Measurements from ENCODE around the gene FHIT.

Gene FHIT

GRCh38 chr3:60187343-60187742 lies 1063.9 kb downstream of the FHIT start:
- no peak overlapping the region for H3K4me3 ChIP-seq (ENCODE audit: low read length)

GRCh38 chr3:60186359-60186758 lies 1064.9 kb downstream of the FHIT start:
- no peak overlapping the region for H3K9ac ChIP-seq (ENCODE audit: low read length)
- H4K8ac ChIP-seq (ENCODE audit: low read depth, low read length) = no peak overlapping the region
- H3K79me2 ChIP-seq (ENCODE audit: control insufficient read depth, insufficient read depth, low read length) = no peaks in the 10 kb centered on the region
- WGBS (ENCODE audit: extremely low coverage, insufficient coverage, low lambda C conversion rate) = no CpG with 5 or more reads among the region's 4 CpGs
- no peak overlapping the region for H3K4me3 ChIP-seq (ENCODE audit: low read length)
- H3K27ac ChIP-seq (ENCODE audit: low read depth, low read length) = no peak overlapping the region
- H3K18ac ChIP-seq (ENCODE audit: low read length) = no peak overlapping the region
- no peak overlapping the region for H3K4me2 ChIP-seq (ENCODE audit: low read length)
- H3K4ac ChIP-seq (ENCODE audit: low read depth, low read length) = no peak overlapping the region
- H3K36me3 ChIP-seq (ENCODE audit: control insufficient read depth, insufficient read depth, low read length) = no peaks in the 10 kb centered on the region
- no peaks in the 10 kb centered on the region for H3K4me1 ChIP-seq (ENCODE audit: control insufficient read depth, low read depth, low read length)
- H2AK5ac ChIP-seq (ENCODE audit: low read length) = no peak overlapping the region
- no peaks in the 10 kb centered on the region for H3K27me3 ChIP-seq (ENCODE audit: insufficient read depth, low read length, poor library complexity)
- H2BK120ac ChIP-seq (ENCODE audit: low read depth, low read length) = no peak overlapping the region
- H2BK15ac ChIP-seq (replicated peaks; ENCODE audit: low read depth) = no peak overlapping the region
- no peaks in the 10 kb centered on the region for H3K79me1 ChIP-seq (ENCODE audit: low read length)
- H2BK5ac ChIP-seq (ENCODE audit: low read length) = no peak overlapping the region
- no peak overlapping the region for H3K56ac ChIP-seq (ENCODE audit: low read length)
- no peak overlapping the region for H4K5ac ChIP-seq (ENCODE audit: low read length)
- DNase-seq = no peak
- no peak overlapping the region for H3K23ac ChIP-seq (ENCODE audit: low read length)

More at GRCh38 chr3:60187343-60187742, 1063.9 kb downstream of the FHIT start:
- Histone ChIP-seq H3K23ac (ENCODE audit: low read length) (no peak overlapping the region), H3K56ac (ENCODE audit: low read length) (no peak overlapping the region), H2BK5ac (ENCODE audit: low read length) (no peak overlapping the region), H2BK15ac (replicated peaks; ENCODE audit: low read depth) (no peak overlapping the region), H3K4me2 (ENCODE audit: low read length) (no peak overlapping the region), H3K27me3 (ENCODE audit: insufficient read depth, low read length, poor library complexity) (no peaks in the 10 kb centered on the region), H3K27ac (ENCODE audit: low read depth, low read length) (no peak overlapping the region), H3K4me1 (ENCODE audit: control insufficient read depth, low read depth, low read length) (no peaks in the 10 kb centered on the region), H3K4ac (ENCODE audit: low read depth, low read length) (no peak overlapping the region), H3K79me1 (ENCODE audit: low read length) (no peaks in the 10 kb centered on the region), H3K36me3 (ENCODE audit: control insufficient read depth, insufficient read depth, low read length) (no peaks in the 10 kb centered on the region), H4K8ac (ENCODE audit: low read depth, low read length) (no peak overlapping the region), H2BK120ac (ENCODE audit: low read depth, low read length) (no peak overlapping the region), H3K79me2 (ENCODE audit: control insufficient read depth, insufficient read depth, low read length) (no peaks in the 10 kb centered on the region), H2AK5ac (ENCODE audit: low read length) (no peak overlapping the region), H3K18ac (ENCODE audit: low read length) (no peak overlapping the region), H3K9ac (ENCODE audit: low read length) (no peak overlapping the region), H4K5ac (ENCODE audit: low read length) (no peak overlapping the region)
- peak; percentile 16 for DNase-seq
- WGBS (ENCODE audit: extremely low coverage, insufficient coverage, low lambda C conversion rate) = no CpG with 5 or more reads among the region's 4 CpGs

- no peak overlapping the region for H2AK5ac ChIP-seq (ENCODE audit: low read length)
- no peaks in the 10 kb centered on the region for H3K27me3 ChIP-seq (ENCODE audit: insufficient read depth, low read length, poor library complexity)
- WGBS (ENCODE audit: extremely low coverage, insufficient coverage, low lambda C conversion rate) = no CpG with 5 or more reads among the region's 3 CpGs
- no peak overlapping the region for H3K18ac ChIP-seq (ENCODE audit: low read length)
- H3K79me2 ChIP-seq (ENCODE audit: control insufficient read depth, insufficient read depth, low read length) = no peaks in the 10 kb centered on the region
- H3K9ac ChIP-seq (ENCODE audit: low read length) = no peak overlapping the region
- no peaks in the 10 kb centered on the region for H3K4me1 ChIP-seq (ENCODE audit: control insufficient read depth, low read depth, low read length)
- no peak overlapping the region for H4K5ac ChIP-seq (ENCODE audit: low read length)
- no peak overlapping the region for H3K27ac ChIP-seq (ENCODE audit: low read depth, low read length)
- H3K36me3 ChIP-seq (ENCODE audit: control insufficient read depth, insufficient read depth, low read length) = no peaks in the 10 kb centered on the region
- H3K4me3 ChIP-seq (ENCODE audit: low read length) = no peak overlapping the region
- DNase-seq = no peak
- no peak overlapping the region for H3K23ac ChIP-seq (ENCODE audit: low read length)
- no peak overlapping the region for H3K4ac ChIP-seq (ENCODE audit: low read depth, low read length)
- no peak overlapping the region for H2BK15ac ChIP-seq (replicated peaks; ENCODE audit: low read depth)
- no peak overlapping the region for H4K8ac ChIP-seq (ENCODE audit: low read depth, low read length)
- H2BK120ac ChIP-seq (ENCODE audit: low read depth, low read length) = no peak overlapping the region
- no peaks in the 10 kb centered on the region for H3K79me1 ChIP-seq (ENCODE audit: low read length)
- no peak overlapping the region for H3K4me2 ChIP-seq (ENCODE audit: low read length)
- H2BK5ac ChIP-seq (ENCODE audit: low read length) = no peak overlapping the region
- no peak overlapping the region for H3K56ac ChIP-seq (ENCODE audit: low read length)
Observed at GRCh38 chr3:60185161-60185560, 1066.1 kb downstream of the FHIT start.

- Histone ChIP-seq H3K4me1 (ENCODE audit: control insufficient read depth, low read depth, low read length) (no peaks in the 10 kb centered on the region), H2BK5ac (ENCODE audit: low read length) (no peak overlapping the region), H3K79me1 (ENCODE audit: low read length) (no peaks in the 10 kb centered on the region), H3K9ac (ENCODE audit: low read length) (no peak overlapping the region), H3K27ac (ENCODE audit: low read depth, low read length) (no peak overlapping the region), H2AK5ac (ENCODE audit: low read length) (no peak overlapping the region), H2BK120ac (ENCODE audit: low read depth, low read length) (no peak overlapping the region), H4K8ac (ENCODE audit: low read depth, low read length) (no peak overlapping the region), H3K27me3 (ENCODE audit: insufficient read depth, low read length, poor library complexity) (no peaks in the 10 kb centered on the region), H3K4me3 (ENCODE audit: low read length) (no peak overlapping the region), H3K18ac (ENCODE audit: low read length) (no peak overlapping the region), H4K5ac (ENCODE audit: low read length) (no peak overlapping the region), H2BK15ac (replicated peaks; ENCODE audit: low read depth) (no peak overlapping the region), H3K23ac (ENCODE audit: low read length) (no peak overlapping the region), H3K4me2 (ENCODE audit: low read length) (no peak overlapping the region), H3K56ac (ENCODE audit: low read length) (no peak overlapping the region), H3K36me3 (ENCODE audit: control insufficient read depth, insufficient read depth, low read length) (no peaks in the 10 kb centered on the region), H3K79me2 (ENCODE audit: control insufficient read depth, insufficient read depth, low read length) (no peaks in the 10 kb centered on the region), H3K4ac (ENCODE audit: low read depth, low read length) (no peak overlapping the region)
- no CpG with 5 or more reads among the region's 1 CpG for WGBS (ENCODE audit: extremely low coverage, insufficient coverage, low lambda C conversion rate)
- DNase-seq = no peak
Observed at GRCh38 chr3:60182697-60183096, 1068.6 kb downstream of the FHIT start.

GRCh38 chr3:60178931-60179653 lies 1072.2 kb downstream of the FHIT start:
- DNase-seq = peak; percentile 39
- Histone ChIP-seq H3K9ac (ENCODE audit: low read length) (no peak overlapping the region), H3K23ac (ENCODE audit: low read length) (no peak overlapping the region), H3K4me1 (ENCODE audit: control insufficient read depth, low read depth, low read length) (no peaks in the 10 kb centered on the region), H3K56ac (ENCODE audit: low read length) (no peak overlapping the region), H3K27me3 (ENCODE audit: insufficient read depth, low read length, poor library complexity) (no peaks in the 10 kb centered on the region), H3K4ac (ENCODE audit: low read depth, low read length) (no peak overlapping the region), H3K79me1 (ENCODE audit: low read length) (no peaks in the 10 kb centered on the region), H4K8ac (ENCODE audit: low read depth, low read length) (no peak overlapping the region), H3K36me3 (ENCODE audit: control insufficient read depth, insufficient read depth, low read length) (no peaks in the 10 kb centered on the region), H2BK5ac (ENCODE audit: low read length) (no peak overlapping the region), H3K79me2 (ENCODE audit: control insufficient read depth, insufficient read depth, low read length) (no peaks in the 10 kb centered on the region), H2AK5ac (ENCODE audit: low read length) (no peak overlapping the region), H3K18ac (ENCODE audit: low read length) (no peak overlapping the region), H4K5ac (ENCODE audit: low read length) (no peak overlapping the region), H3K27ac (ENCODE audit: low read depth, low read length) (no peak overlapping the region), H3K4me3 (ENCODE audit: low read length) (no peak overlapping the region), H3K4me2 (ENCODE audit: low read length) (no peak overlapping the region), H2BK120ac (ENCODE audit: low read depth, low read length) (no peak overlapping the region), H2BK15ac (replicated peaks; ENCODE audit: low read depth) (no peak overlapping the region)
- WGBS (ENCODE audit: extremely low coverage, insufficient coverage, low lambda C conversion rate) = no CpG with 5 or more reads among the region's 8 CpGs

GRCh38 chr3:60177726-60178125 lies 1073.5 kb downstream of the FHIT start:
- Histone ChIP-seq H2BK5ac (ENCODE audit: low read length) (no peak overlapping the region), H3K79me2 (ENCODE audit: control insufficient read depth, insufficient read depth, low read length) (no peaks in the 10 kb centered on the region), H2AK5ac (ENCODE audit: low read length) (no peak overlapping the region), H3K4me3 (ENCODE audit: low read length) (no peak overlapping the region), H3K27ac (ENCODE audit: low read depth, low read length) (no peak overlapping the region), H3K36me3 (ENCODE audit: control insufficient read depth, insufficient read depth, low read length) (no peaks in the 10 kb centered on the region), H3K4me1 (ENCODE audit: control insufficient read depth, low read depth, low read length) (no peaks in the 10 kb centered on the region), H4K8ac (ENCODE audit: low read depth, low read length) (no peak overlapping the region), H3K9ac (ENCODE audit: low read length) (no peak overlapping the region), H2BK15ac (replicated peaks; ENCODE audit: low read depth) (no peak overlapping the region), H3K4me2 (ENCODE audit: low read length) (no peak overlapping the region), H3K56ac (ENCODE audit: low read length) (no peak overlapping the region), H4K5ac (ENCODE audit: low read length) (no peak overlapping the region), H2BK120ac (ENCODE audit: low read depth, low read length) (no peak overlapping the region), H3K4ac (ENCODE audit: low read depth, low read length) (no peak overlapping the region), H3K27me3 (ENCODE audit: insufficient read depth, low read length, poor library complexity) (no peaks in the 10 kb centered on the region), H3K18ac (ENCODE audit: low read length) (no peak overlapping the region), H3K79me1 (ENCODE audit: low read length) (no peaks in the 10 kb centered on the region), H3K23ac (ENCODE audit: low read length) (no peak overlapping the region)
- peak; percentile 15 for DNase-seq
- WGBS (ENCODE audit: extremely low coverage, insufficient coverage, low lambda C conversion rate) = no CpG with 5 or more reads among the region's 2 CpGs
